A673 (cell line): ENCODE data around the gene CLCNKA. TPM values are rescaled to one million over a fixed set of nuclear protein-coding genes. Genes with fewer than 3 reads are reported as not detected.

Source experiments
- BruUV-seq: library from RNA; stranded (reverse); fragments of 400-500 nt; replicated peaks from 2 replicates; lab custom pipeline; 2021; lab: Mats Ljungman, UMichigan
- CTCF ChIA-PET: fragments of 300-600 bp; sonication (Branson Sonifier 250); formaldehyde crosslinking; loops from one replicate; lab custom pipeline; 2022; ENCODE audit warnings: antibody characterized with exemption; lab: Charles Lee
- POLR2A ChIA-PET: fragments of 300-600 bp; sonication (Branson Sonifier 250); formaldehyde crosslinking; loops from one replicate; lab custom pipeline; 2022; ENCODE audit warnings: antibody characterized with exemption; ENCODE audit not compliant: low non-redundant PET; lab: Charles Lee
- DNase-seq: peaks from one replicate; pipeline ENCODE4 v3.0.0-alpha.2; 2015; ENCODE audit warnings: low spot score
- H3K27ac ChIP-seq: fragments of 200-600 bp; sonication (generic); 2 replicates; pipeline ENCODE4 v1.5.1; 2016; ENCODE audit warnings: mixed run types, low read depth, mild to moderate bottlenecking, mixed read lengths, antibody characterized with exemption, low read length; ENCODE audit not compliant: poor library complexity, severe bottlenecking
- H3K27me3 ChIP-seq: fragments of 200-600 bp; sonication (generic); replicated peaks from 2 replicates; pipeline ENCODE4 v1.6.1; 2017; ENCODE audit warnings: mixed run types, low read depth, mild to moderate bottlenecking, mixed read lengths, antibody characterized with exemption, low read length; ENCODE audit not compliant: insufficient read depth, poor library complexity
- H3K36me3 ChIP-seq: fragments of 200-600 bp; sonication (generic); 2 replicates; pipeline ENCODE4 v1.6.1; 2016; ENCODE audit warnings: mixed run types, mild to moderate bottlenecking, mixed read lengths, antibody characterized with exemption, low read length; ENCODE audit not compliant: insufficient read depth, poor library complexity, severe bottlenecking
- H3K4me1 ChIP-seq: fragments of 200-600 bp; sonication (generic); 2 replicates; pipeline ENCODE4 v1.6.1; 2017; ENCODE audit warnings: mixed run types, mild to moderate bottlenecking, mixed read lengths, antibody characterized with exemption, low read length; ENCODE audit not compliant: insufficient read depth, poor library complexity, severe bottlenecking
- H3K4me3 ChIP-seq: fragments of 200-600 bp; sonication (generic); 2 replicates; pipeline ENCODE4 v1.5.1; 2016; ENCODE audit warnings: low read depth, mixed run types, mild to moderate bottlenecking, mixed read lengths, low read length; ENCODE audit not compliant: poor library complexity, severe bottlenecking
- H3K9me3 ChIP-seq: fragments of 200-600 bp; sonication (generic); 2 replicates; pipeline ENCODE4 v1.6.1; 2016; ENCODE audit warnings: mixed run types, low read depth, mild to moderate bottlenecking, mixed read lengths, antibody characterized with exemption, low read length; ENCODE audit not compliant: poor library complexity, severe bottlenecking
- CTCF ChIP-seq: fragments of 300-800, 200-600 bp; sonication (generic); conservative IDR thresholded peaks from 2 replicates; pipeline ENCODE4 v1.5.1; 2017; ENCODE audit warnings: low read depth, mild to moderate bottlenecking, antibody characterized with exemption, low read length, moderate library complexity, mixed read lengths
- EZH2 ChIP-seq: fragments of 200-600 bp; sonication (generic); IDR thresholded peaks from 2 replicates; pipeline ENCODE4 v1.6.1; 2017; ENCODE audit warnings: borderline replicate concordance, low read depth, mild to moderate bottlenecking, mixed read lengths, antibody characterized with exemption, low read length; ENCODE audit not compliant: poor library complexity, severe bottlenecking
- intact Hi-C: fragments of 100-400 bp; cut with micrococcal nuclease; formaldehyde crosslinking; loops from one replicate; pipeline ENCODE4 v1.10.0; 2022; ENCODE audit not compliant: unreplicated experiment
- total RNA-seq: library from RNA; stranded (reverse); gene quantifications from 2 replicates; pipeline ENCODE4 v1.2.3, GENCODE V29; 2021

CLCNKA gene
- total RNA-seq, 1 experiment from 2014 or later, result not detected

GRCh38 chr1:15988856-15989736, 32.7 kb upstream of the CLCNKA start:
- intact Hi-C loops, result no loop called here
- Histone ChIP-seq H3K27me3 (no peaks in the 10 kb centered on the region), H3K9me3 (no peaks in the 10 kb centered on the region), H3K27ac (no peak overlapping the region), H3K4me3 (no peak overlapping the region), H3K4me1 (no peaks in the 10 kb centered on the region), H3K36me3 (no peaks in the 10 kb centered on the region)
- no TSS peak for BruUV-seq
- TF ChIP-seq CTCF (no peak), EZH2 (no peak)
- ChIA-PET CTCF (no interaction called here), POLR2A (no interaction called here)
- no peak for DNase-seq

- ChIA-PET POLR2A (no interaction called here), CTCF (no interaction called here)
- intact Hi-C loops, result no loop called here
- DNase-seq, result no peak
- Histone ChIP-seq H3K4me3 (no peak overlapping the region), H3K4me1 (no peaks in the 10 kb centered on the region), H3K27ac (no peak overlapping the region), H3K36me3 (no peaks in the 10 kb centered on the region), H3K27me3 (no peaks in the 10 kb centered on the region), H3K9me3 (no peaks in the 10 kb centered on the region)
- BruUV-seq, result no TSS peak
- no peak for TF ChIP-seq CTCF
- no peak for TF ChIP-seq EZH2
Observed at GRCh38 chr1:15989776-15990175, 32.1 kb upstream of the CLCNKA start.

GRCh38 chr1:15991427-15992186, 30.2 kb upstream of the CLCNKA start:
- H3K4me1 ChIP-seq, result no peaks in the 10 kb centered on the region
- no peaks in the 10 kb centered on the region for H3K27me3 ChIP-seq
- no peaks in the 10 kb centered on the region for H3K9me3 ChIP-seq
- no peak overlapping the region for H3K27ac ChIP-seq
- H3K4me3 ChIP-seq, result no peak overlapping the region
- ChIA-PET POLR2A (no interaction called here), CTCF (no interaction called here)
- no peak for DNase-seq
- no TSS peak for BruUV-seq
- TF ChIP-seq CTCF (no peak), EZH2 (no peak)
- no peaks in the 10 kb centered on the region for H3K36me3 ChIP-seq
- intact Hi-C loops, result no loop called here
